Stomach smooth muscle (tissue), 2 donors: Measurements from ENCODE around the gene UVRAG.
"Not testable (repeated sequence)": the region's sequence is repeated elsewhere in the genome, so short reads cannot be mapped to it uniquely, and the experiment has no call there.

ENCODE experiments used
- H3K27ac ChIP-seq: one replicate; pipeline ENCODE4 v1.7.0; 2013; ENCODE audit warnings: mild to moderate bottlenecking, low read length, inconsistent platforms
- H3K27me3 ChIP-seq, 2 donors: one replicate each; pipeline ENCODE4 v1.7.0; 2013; ENCODE audit warnings: low read length in 2 of 2; ENCODE audit not compliant: insufficient read depth in 2 of 2, control insufficient read depth in 1 of 2
- H3K36me3 ChIP-seq, 2 donors: one replicate each; pipeline ENCODE4 v1.7.0; 2013; ENCODE audit warnings: low read length in 2 of 2; ENCODE audit not compliant: control insufficient read depth in 2 of 2, insufficient read depth in 2 of 2
- H3K4me1 ChIP-seq: one replicate; pipeline ENCODE4 v1.7.0; 2013; ENCODE audit warnings: low read length; ENCODE audit not compliant: control insufficient read depth, insufficient read depth
- H3K4me3 ChIP-seq, 2 donors: one replicate each; pipeline ENCODE4 v1.7.0; 2013; ENCODE audit warnings: low read length in 2 of 2
- H3K9ac ChIP-seq, 2 donors: one replicate each; pipeline ENCODE4 v1.7.0; 2013; ENCODE audit warnings: low read length in 2 of 2, mild to moderate bottlenecking in 1 of 2
- H3K9me3 ChIP-seq, 2 donors: one replicate each; pipeline ENCODE4 v1.7.0; 2013; ENCODE audit warnings: low read length in 2 of 2; ENCODE audit not compliant: control insufficient read depth in 2 of 2
- donor health status: healthy.
- donor health status: Pancreatic carcinoma.

UVRAG gene

GRCh38 chr11:75859614-75860013 lies 44.6 kb downstream of the UVRAG start:
- no peak overlapping the region for H3K4me3 ChIP-seq

GRCh38 chr11:75862437-75862836 lies 47.4 kb downstream of the UVRAG start:
- H3K4me1 ChIP-seq, result no peaks in the 10 kb centered on the region
- no peak overlapping the region for H3K27ac ChIP-seq
- H3K36me3 ChIP-seq, result no peaks in the 10 kb centered on the region
- H3K27me3 ChIP-seq, result no peaks in the 10 kb centered on the region
- no peak overlapping the region for H3K9ac ChIP-seq
- H3K4me3 ChIP-seq, result no peak overlapping the region
- no peaks in the 10 kb centered on the region for H3K9me3 ChIP-seq

More at GRCh38 chr11:75859614-75860013, 44.6 kb downstream of the UVRAG start:
- Histone ChIP-seq H3K9ac (no peak overlapping the region), H3K4me1 (no peaks in the 10 kb centered on the region), H3K9me3 (no peaks in the 10 kb centered on the region), H3K27me3 (no peaks in the 10 kb centered on the region), H3K36me3 (no peaks in the 10 kb centered on the region), H3K27ac (no peak overlapping the region)

GRCh38 chr11:75867778-75868374 lies 52.9 kb downstream of the UVRAG start:
- Histone ChIP-seq H3K4me3 (no peak overlapping the region), H3K27ac (no peak overlapping the region), H3K36me3 (no peaks in the 10 kb centered on the region), H3K9ac (no peak overlapping the region), H3K4me1 (no peaks in the 10 kb centered on the region), H3K27me3 (no peaks in the 10 kb centered on the region), H3K9me3 (no peaks in the 10 kb centered on the region)

GRCh38 chr11:75868990-75869389 lies 54.0 kb downstream of the UVRAG start:
- Histone ChIP-seq H3K9ac (no peak overlapping the region), H3K9me3 (no peaks in the 10 kb centered on the region), H3K4me3 (no peak overlapping the region), H3K27ac (no peak overlapping the region), H3K4me1 (no peaks in the 10 kb centered on the region), H3K27me3 (no peaks in the 10 kb centered on the region), H3K36me3 (no peaks in the 10 kb centered on the region)

GRCh38 chr11:75869661-75870455 lies 54.8 kb downstream of the UVRAG start:
- no peak overlapping the region for H3K27ac ChIP-seq
- no peaks in the 10 kb centered on the region for H3K36me3 ChIP-seq
- H3K9ac ChIP-seq, result no peak overlapping the region

GRCh38 chr11:75872887-75873416 lies 57.9 kb downstream of the UVRAG start:
- Histone ChIP-seq H3K27me3 (no peaks in the 10 kb centered on the region), H3K9me3 (no peaks in the 10 kb centered on the region), H3K4me1 (no peaks in the 10 kb centered on the region), H3K36me3 (no peaks in the 10 kb centered on the region), H3K4me3 (no peak overlapping the region), H3K9ac (no peak overlapping the region), H3K27ac (no peak overlapping the region)

More at GRCh38 chr11:75869661-75870455, 54.8 kb downstream of the UVRAG start:
- H3K4me3 ChIP-seq, result no peak overlapping the region
- H3K27me3 ChIP-seq, result no peaks in the 10 kb centered on the region
- H3K9me3 ChIP-seq, result no peaks in the 10 kb centered on the region
- no peaks in the 10 kb centered on the region for H3K4me1 ChIP-seq

- Histone ChIP-seq H3K27ac (no peak overlapping the region), H3K9ac (no peak overlapping the region)
Measured at GRCh38 chr11:75873417-75874221, 58.6 kb downstream of the UVRAG start.

GRCh38 chr11:75874684-75875341 lies 59.8 kb downstream of the UVRAG start:
- H3K27me3 ChIP-seq, result no peaks in the 10 kb centered on the region
- no peak overlapping the region for H3K27ac ChIP-seq
- no peaks in the 10 kb centered on the region for H3K36me3 ChIP-seq
- H3K9me3 ChIP-seq, result no peaks in the 10 kb centered on the region
- no peaks in the 10 kb centered on the region for H3K4me1 ChIP-seq
- H3K9ac ChIP-seq, result no peak overlapping the region
- H3K4me3 ChIP-seq, result no peak overlapping the region

More at GRCh38 chr11:75873417-75874221, 58.6 kb downstream of the UVRAG start:
- Histone ChIP-seq H3K36me3 (no peaks in the 10 kb centered on the region), H3K4me1 (no peaks in the 10 kb centered on the region), H3K27me3 (no peaks in the 10 kb centered on the region), H3K4me3 (no peak overlapping the region), H3K9me3 (no peaks in the 10 kb centered on the region)

GRCh38 chr11:75877327-75877726 lies 62.3 kb downstream of the UVRAG start:
- H3K36me3 ChIP-seq, H3K27ac ChIP-seq, H3K27me3 ChIP-seq, H3K4me3 ChIP-seq, H3K9me3 ChIP-seq, H3K4me1 ChIP-seq, H3K9ac ChIP-seq: not testable (repeated sequence)

- not testable (repeated sequence) for H3K9me3 ChIP-seq, H3K36me3 ChIP-seq, H3K9ac ChIP-seq, H3K4me3 ChIP-seq, H3K4me1 ChIP-seq, H3K27me3 ChIP-seq, H3K27ac ChIP-seq
Measured at GRCh38 chr11:75877931-75878330, 62.9 kb downstream of the UVRAG start.
